ENCODE data around the gene NUDT8.

The NUDT8 gene

GRCh38 chr11:67586568-67587250, 43.0 kb downstream of the NUDT8 start:
- no peak for DNase-seq

GRCh38 chr11:67585911-67586310, 43.8 kb downstream of the NUDT8 start:
- no peak for DNase-seq

- no peak for DNase-seq
Measured at GRCh38 chr11:67584881-67585873, 44.6 kb downstream of the NUDT8 start.

DNA sequence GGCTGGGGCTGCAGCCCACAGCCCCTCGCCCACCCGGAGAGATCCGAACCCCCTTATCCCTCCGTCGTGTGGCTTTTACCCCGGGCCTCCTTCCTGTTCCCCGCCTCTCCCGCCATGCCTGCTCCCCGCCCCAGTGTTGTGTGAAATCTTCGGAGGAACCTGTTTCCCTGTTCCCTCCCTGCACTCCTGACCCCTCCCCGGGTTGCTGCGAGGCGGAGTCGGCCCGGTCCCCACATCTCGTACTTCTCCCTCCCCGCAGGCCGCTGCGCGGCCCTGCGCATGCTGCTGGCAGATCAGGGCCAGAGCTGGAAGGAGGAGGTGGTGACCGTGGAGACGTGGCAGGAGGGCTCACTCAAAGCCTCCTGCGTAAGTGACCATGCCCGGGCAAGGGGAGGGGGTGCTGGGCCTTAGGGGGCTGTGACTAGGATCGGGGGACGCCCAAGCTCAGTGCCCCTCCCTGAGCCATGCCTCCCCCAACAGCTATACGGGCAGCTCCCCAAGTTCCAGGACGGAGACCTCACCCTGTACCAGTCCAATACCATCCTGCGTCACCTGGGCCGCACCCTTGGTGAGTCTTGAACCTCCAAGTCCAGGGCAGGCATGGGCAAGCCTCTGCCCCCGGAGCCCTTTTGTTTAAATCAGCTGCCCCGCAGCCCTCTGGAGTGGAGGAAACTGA, 45.4 kb downstream of the NUDT8 start:
- peak; percentile 55 for DNase-seq

DNA sequence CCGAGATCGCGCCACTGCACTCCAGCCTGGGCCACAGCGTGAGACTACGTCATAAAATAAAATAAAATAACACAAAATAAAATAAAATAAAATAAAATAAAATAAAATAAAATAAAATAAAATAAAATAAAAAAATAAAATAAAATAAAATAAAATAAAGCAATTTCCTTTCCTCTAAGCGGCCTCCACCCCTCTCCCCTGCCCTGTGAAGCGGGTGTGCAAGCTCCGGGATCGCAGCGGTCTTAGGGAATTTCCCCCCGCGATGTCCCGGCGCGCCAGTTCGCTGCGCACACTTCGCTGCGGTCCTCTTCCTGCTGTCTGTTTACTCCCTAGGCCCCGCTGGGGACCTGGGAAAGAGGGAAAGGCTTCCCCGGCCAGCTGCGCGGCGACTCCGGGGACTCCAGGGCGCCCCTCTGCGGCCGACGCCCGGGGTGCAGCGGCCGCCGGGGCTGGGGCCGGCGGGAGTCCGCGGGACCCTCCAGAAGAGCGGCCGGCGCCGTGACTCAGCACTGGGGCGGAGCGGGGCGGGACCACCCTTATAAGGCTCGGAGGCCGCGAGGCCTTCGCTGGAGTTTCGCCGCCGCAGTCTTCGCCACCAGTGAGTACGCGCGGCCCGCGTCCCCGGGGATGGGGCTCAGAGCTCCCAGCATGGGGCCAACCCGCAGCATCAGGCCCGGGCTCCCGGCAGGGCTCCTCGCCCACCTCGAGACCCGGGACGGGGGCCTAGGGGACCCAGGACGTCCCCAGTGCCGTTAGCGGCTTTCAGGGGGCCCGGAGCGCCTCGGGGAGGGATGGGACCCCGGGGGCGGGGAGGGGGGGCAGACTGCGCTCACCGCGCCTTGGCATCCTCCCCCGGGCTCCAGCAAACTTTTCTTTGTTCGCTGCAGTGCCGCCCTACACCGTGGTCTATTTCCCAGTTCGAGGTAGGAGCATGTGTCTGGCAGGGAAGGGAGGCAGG, 46.2 kb downstream of the NUDT8 start, which contains the start of gene GSTP1:
Gene GSTP1, plus strand, starts transcription at position 566 of the 958 bp plus-strand sequence. Its CDS starts 32 bp downstream, at position 598.
- DNase-seq = peak; percentile 88

- no peak for DNase-seq
Measured at GRCh38 chr11:67582011-67582410, 47.7 kb downstream of the NUDT8 start.

- no peak for DNase-seq
Measured at GRCh38 chr11:67581469-67581868, 48.3 kb downstream of the NUDT8 start.

DNA sequence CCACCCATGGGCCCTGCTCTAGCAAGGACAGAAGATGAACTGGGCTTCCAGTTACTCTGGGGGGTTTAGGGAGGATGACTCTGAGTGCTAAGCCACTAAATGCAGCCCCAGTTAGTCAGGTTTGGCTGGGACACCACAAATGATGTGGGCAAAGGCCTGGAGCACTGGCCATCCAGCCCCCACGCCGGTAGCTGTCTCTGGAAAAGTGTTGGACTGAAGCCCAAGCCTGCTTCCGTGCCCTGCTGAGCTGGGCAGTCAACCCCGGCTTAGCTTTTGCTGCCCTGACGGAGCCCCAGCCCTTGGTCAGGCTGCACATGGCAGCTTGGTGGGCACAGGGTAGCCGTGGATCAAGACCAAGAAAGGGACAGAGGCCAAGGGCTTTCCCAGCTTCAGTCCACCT, 51.8 kb downstream of the NUDT8 start:
- DNase-seq = no peak

All from stimulated activated CD8-positive, alpha-beta memory T cell treated with anti-CD3 and anti-CD28 coated beads, Interleukin-4, amount 100 ng/mL, for 48 hours (primary cell).